NCI-H82 treated with DMSO at 0.1 percent for 48 hours (cell line): ENCODE results near the gene KRT40.
"Not testable (repeated sequence)": the region's sequence is repeated elsewhere in the genome, so short reads cannot be mapped to it uniquely, and the experiment has no call there.

Experiments
- DNase-seq: peaks from one replicate; lab custom pipeline; 2025; ENCODE audit not compliant: unreplicated experiment; lab: John Stamatoyannopoulos, UW

The KRT40 gene

DNA sequence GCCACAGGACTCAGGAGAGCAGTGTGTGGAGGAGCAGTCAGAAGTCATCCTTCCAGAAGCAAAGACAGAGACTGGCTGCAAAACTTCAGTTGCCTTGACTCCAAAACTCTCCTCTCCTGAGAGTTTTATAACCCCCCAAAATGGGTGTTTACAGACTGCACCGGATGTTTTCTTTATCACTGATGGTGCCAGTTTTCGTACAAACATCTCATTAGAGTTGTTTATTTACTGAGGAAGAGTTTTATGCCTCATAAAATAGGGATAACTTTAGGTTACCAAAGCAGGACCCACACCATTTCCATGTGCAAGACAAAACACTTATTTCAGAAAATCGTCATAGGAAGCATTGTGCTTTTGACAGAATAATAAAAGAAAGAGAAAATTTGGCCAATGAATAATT is at the start of gene KRT40:
Gene KRT40 (minus strand): TSS at position 101 of the 400 bp plus-strand sequence. CDS start 53 bp downstream, at position 48.
- DNase-seq = no peak

GRCh38 chr17:41029633-41030245 is 45.6 kb upstream of the KRT40 start, which contains the start of gene KRTAP1-4:
Gene KRTAP1-4 (minus strand): TSS chr17:41030195. CDS start chr17:41030078, 117 bp downstream.
- no peak for DNase-seq

- no peak for DNase-seq
These were observed 42.8 kb upstream of the KRT40 start, which contains the start of gene KRTAP1-5 for GRCh38 chr17:41026715-41027471. Gene KRTAP1-5 (minus strand): TSS chr17:41027208. CDS start chr17:41027155, 53 bp downstream.

DNA sequence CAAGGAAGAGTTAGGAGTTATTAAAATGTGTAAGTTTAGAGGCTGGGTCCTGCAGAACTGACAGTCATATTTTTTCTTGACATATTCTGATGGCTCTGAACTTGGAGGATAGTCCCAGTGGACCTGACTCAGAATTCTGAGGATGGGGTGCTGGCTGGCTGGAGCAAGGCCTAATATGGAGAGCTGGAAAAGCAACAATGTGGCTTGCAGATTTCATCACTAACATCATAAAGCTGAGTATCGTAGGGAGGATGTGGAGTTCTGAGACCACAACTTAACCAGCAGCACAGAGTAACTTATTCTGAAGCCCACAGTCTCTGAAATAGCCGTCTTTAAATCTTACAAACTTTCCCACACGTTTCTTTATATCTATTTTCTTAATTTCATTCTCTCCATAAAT is 40.6 kb upstream of the KRT40 start:
- no peak for DNase-seq

DNA sequence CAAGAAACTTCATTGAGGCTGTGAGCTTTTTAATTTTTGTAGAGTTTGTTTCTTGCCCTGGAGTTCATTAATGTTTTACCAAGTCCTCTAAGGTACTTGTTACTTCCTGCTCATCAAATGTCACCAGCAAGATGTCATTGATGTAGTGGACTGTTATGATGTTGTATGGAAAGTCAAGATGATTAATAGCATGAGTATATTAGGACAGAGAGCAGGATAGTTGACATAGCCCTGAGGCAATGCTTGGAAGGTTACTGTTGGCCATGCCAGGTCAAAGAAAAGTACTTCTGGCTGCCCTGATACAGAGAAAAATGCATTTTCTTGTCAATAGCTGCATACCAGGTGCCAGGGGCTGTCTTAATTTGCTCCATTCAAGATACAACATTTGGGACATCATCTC is 36.2 kb upstream of the KRT40 start:
- no peak for DNase-seq

GRCh38 chr17:41019415-41019814 is 35.3 kb upstream of the KRT40 start:
- DNase-seq = no peak

DNA sequence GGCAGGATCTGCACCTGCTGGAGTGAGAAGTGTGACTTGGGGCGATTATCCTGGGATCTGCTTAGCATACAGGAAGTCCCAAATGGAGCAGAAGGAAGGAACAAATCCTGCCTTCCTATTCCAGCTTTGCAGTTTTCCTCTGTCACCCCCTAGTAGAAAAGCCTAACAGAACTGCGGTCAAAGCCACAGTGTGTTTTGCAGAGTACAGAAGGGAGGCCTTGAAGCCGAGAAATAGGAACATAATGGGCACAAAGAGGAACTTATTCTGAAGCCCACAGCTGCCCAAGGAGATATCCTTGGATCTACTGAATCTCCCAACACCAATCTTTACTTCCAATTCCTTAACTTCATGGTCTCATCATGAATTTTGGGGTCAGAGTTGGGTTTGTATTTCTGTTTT is 34.4 kb upstream of the KRT40 start:
- no peak for DNase-seq

DNA sequence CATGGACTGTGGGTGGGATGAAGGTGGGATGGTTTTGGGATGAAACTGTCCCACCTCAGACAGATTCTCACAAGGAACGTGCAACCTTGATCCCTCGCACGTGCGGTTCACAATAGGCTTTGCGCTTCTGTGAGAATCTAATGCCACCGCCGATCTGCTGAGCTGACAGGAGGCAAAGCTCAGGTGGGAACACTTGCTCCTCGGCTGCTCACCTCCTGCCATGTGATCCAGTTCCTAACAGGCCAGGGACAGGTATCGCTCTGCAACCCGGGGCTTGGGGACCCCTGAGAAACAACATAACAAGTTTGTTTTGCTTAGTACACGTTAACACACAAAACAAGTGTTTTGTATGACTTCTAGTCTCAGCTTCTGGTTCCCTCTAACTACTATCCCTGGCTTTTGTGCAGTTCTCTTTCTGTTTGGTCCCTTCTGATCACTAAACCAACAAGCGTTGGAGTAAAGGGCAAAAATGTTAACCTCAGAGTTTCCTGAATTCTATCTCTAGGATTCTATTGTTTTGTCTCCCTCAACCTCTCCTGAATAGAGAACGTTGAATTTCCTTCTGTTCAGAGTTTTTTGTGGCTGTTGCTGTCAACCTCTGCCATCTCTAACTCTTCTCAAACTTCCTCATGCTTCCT is 32.6 kb upstream of the KRT40 start:
- no peak for DNase-seq

- no peak for DNase-seq
These were observed 31.3 kb upstream of the KRT40 start for GRCh38 chr17:41015454-41015853.

- DNase-seq = no peak
These were observed 29.5 kb upstream of the KRT40 start for GRCh38 chr17:41013606-41014005.

- no peak for DNase-seq
These were observed 29.1 kb upstream of the KRT40 start for GRCh38 chr17:41013181-41013580.

DNA sequence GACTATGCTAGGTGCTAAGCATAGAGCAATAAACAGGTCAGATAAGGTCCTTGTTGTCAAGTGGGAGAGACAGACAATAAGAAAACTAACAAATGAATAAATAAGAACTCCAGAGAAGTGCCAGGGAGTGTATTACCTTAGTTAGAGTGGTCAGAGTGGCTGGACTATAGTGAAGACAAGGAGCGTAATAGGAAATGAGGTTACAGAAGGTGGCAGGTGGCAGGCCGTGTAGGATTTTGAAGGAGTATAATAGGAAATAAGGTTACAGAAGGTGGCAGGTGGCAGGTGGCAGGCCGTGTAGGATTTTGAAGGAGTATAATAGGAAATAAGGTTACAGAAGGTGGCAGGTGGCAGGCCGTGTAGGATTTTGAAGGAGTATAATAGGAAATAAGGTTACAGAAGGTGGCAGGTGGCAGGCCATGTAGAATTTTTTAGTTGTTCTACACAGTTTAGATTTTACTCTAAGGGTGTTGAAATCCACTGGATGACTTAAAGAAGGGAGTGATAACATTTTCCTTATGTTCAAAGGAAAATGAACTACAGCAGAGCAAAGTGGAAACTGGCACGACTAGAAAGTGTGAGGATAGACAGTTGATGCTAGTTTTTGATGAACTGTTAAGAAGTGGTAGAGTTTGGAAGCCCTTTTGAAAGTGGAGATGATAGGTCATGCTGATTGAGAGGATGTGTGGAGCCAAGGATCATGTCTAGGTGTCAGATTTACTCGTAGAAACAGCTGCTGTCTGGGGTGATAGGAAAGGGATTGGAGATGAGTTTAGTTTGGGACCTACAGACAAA is 28.4 kb upstream of the KRT40 start:
- DNase-seq = no peak

GRCh38 chr17:41010441-41010840 is 26.3 kb upstream of the KRT40 start:
- no peak for DNase-seq

DNA sequence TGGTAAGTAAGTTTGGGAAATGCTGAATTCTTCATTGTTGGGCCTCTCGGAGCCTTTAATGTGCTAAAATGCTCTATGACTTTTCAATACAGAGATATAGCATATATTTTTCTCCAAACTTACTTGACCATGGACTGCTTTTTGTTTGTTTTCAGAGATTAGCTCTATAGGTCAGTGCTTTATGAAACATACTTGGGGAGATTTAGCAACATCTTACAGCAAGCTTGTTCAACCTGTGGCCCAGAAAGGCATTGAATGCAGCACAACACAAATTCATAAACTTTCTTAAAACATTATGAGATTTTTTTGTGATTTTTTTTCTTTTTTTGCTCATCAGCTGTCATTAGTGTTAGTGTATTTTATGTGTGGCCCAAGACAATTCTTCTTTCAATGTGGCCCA is 25.8 kb upstream of the KRT40 start:
- no peak for DNase-seq

DNA sequence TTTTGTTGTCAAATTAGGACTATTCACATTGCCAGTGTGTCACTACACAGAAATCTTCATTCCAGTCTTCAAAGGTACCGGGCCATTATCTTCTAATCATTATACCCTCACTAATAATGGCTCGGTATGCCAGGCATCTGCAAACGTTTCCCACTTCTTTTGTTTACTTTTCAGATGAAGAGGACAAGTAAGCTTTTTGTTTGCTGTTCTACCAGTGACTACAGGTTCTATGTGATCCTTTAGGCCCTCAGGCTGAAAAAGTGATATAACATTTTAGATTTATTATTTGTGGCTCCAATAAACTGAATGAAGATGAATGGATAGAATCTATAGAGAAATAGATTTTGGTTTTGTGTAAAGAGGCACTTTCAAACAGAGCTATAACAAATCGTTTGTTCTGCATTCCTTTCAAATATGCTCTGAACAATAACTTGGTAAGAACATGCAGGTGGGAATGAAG is 25.2 kb upstream of the KRT40 start:
- DNase-seq = no peak

DNA sequence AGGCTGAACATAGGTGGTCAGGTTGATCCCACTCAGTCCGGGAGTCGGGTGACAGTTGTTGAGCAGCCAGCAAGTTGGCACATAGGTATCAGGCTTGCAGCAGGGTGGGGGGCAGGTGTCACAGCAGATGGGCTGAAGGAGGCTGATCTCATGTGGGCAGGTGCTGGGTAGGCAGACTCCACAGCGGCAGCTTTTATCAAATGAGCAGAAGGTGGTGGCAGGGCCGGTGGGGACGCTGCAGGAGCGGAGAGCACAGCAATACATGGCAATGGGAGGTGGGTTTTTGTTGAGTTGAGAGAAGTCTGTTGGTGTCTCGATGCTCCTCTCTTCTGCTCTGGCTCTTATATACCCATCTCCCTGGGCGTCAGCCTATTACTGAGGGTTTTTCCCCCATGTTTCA is 24.7 kb upstream of the KRT40 start, which contains the start of gene KRTAP3-1:
Gene KRTAP3-1 (minus strand): TSS at position 318 of the 400 bp plus-strand sequence. CDS start 54 bp downstream, at position 264.
- DNase-seq = no peak

DNA sequence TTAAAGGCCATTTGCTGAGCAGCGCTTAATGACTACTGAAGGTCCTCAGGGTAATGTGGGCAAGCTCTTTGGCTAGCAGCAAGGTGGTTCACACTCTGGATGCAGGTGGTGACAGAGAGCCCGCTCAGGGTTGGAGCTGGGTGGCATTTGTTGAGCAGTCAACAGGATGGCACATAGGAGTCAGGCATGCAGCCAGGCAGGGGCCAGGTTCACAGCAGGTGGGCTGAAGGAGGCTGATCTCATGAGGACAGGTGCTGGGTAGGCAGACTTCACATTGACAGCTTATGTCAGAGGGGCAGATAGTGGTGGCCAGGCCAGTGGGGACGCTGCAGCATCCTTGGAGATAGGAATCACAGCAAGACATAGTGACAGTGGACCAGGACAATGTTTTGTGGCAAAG is 20.3 kb upstream of the KRT40 start:
- no peak for DNase-seq

GRCh38 chr17:41003926-41004325 is 19.8 kb upstream of the KRT40 start:
- no peak for DNase-seq

DNA sequence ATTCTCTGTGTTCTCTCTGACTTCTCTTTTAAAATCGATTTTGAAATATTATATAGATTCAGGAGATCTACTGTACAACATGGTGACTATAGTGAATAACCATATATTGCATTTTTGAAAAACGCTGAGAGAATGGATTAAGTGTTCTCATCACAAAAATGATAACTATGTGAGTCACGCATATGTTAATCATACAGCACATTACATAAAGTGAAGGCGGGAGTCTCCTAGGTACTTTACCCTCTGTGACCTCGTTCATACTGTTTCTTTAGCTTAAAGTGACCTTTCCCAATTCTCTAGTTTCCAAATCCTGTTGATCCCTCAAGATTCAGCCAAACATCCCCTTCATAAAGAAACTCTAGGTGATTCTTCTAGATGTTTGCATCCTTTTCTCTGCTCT is 18.7 kb upstream of the KRT40 start:
- DNase-seq = no peak

DNA sequence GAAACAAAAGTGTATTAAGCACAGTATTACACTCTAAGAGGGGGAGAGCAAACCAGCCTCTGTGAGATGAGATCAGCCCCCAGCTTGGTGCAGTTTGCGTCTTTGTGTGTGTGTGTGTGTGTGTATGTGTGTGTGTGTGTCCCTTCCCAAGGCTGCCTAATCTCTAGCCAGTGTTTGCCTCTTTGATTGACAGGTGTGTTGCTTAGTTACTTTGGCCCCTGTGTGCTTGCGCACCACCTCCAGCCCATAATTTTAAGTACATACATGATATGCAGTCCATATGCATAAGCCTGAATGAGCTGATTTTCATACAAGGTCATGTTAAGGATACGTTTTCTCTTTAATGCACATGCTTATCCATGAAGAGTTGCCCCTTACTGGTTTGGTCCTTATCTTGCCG is 17.7 kb upstream of the KRT40 start:
- DNase-seq = no peak

- DNase-seq = not testable (repeated sequence)
These were observed 15.4 kb upstream of the KRT40 start, which contains the start of gene KRTAP3-2 for GRCh38 chr17:40999563-40999962. Gene KRTAP3-2 (minus strand): TSS chr17:40999906. CDS start chr17:40999853, 53 bp downstream.
